K562 (cell line): ENCODE results near the gene NCOA3.

ENCODE experiments used
- BRD4 ChIP-seq: fragments of 200-600 bp; sonication (generic); IDR thresholded peaks from 2 replicates; pipeline ENCODE4 v1.6.1; 2017; ENCODE audit warnings: inconsistent platforms
- EZH2 ChIP-seq: IDR thresholded peaks from 2 replicates; pipeline ENCODE4 v1.6.1; 2012; ENCODE audit warnings: low read depth, mild to moderate bottlenecking, inconsistent platforms, low read length, borderline replicate concordance
- RFX5 ChIP-seq: IDR thresholded peaks from 2 replicates; pipeline ENCODE4 v1.6.1; 2011; ENCODE audit warnings: low read depth, mild to moderate bottlenecking, improper control_type of control experiment, low read length
- SP2 ChIP-seq: IDR thresholded peaks from 2 replicates; pipeline ENCODE4 v1.6.1; 2011; ENCODE audit warnings: mild to moderate bottlenecking, low read depth, low read length, moderate library complexity; ENCODE audit not compliant: poor library complexity, severe bottlenecking; ENCODE audit errors: extremely low read depth
- YBX1 ChIP-seq: fragments of 450-650 bp; IDR thresholded peaks from 2 replicates; pipeline ENCODE4 v1.7.1; 2016; ENCODE audit warnings: mild to moderate bottlenecking
- ZBTB1 ChIP-seq: sonication (generic); formaldehyde crosslinking; IDR thresholded peaks from 2 replicates; pipeline ENCODE4 v1.8.1; 2023; ENCODE audit warnings: missing genetic modification reagents, low read depth, mild to moderate bottlenecking, borderline replicate concordance
- TF ChIP-seq, protein P1 (sequence below): conservative IDR thresholded peaks from 2 replicates; pipeline ENCODE4 v1.6.1; 2011; ENCODE audit warnings: low read depth, mild to moderate bottlenecking, low read length; ENCODE audit not compliant: control insufficient read depth

DNA sequence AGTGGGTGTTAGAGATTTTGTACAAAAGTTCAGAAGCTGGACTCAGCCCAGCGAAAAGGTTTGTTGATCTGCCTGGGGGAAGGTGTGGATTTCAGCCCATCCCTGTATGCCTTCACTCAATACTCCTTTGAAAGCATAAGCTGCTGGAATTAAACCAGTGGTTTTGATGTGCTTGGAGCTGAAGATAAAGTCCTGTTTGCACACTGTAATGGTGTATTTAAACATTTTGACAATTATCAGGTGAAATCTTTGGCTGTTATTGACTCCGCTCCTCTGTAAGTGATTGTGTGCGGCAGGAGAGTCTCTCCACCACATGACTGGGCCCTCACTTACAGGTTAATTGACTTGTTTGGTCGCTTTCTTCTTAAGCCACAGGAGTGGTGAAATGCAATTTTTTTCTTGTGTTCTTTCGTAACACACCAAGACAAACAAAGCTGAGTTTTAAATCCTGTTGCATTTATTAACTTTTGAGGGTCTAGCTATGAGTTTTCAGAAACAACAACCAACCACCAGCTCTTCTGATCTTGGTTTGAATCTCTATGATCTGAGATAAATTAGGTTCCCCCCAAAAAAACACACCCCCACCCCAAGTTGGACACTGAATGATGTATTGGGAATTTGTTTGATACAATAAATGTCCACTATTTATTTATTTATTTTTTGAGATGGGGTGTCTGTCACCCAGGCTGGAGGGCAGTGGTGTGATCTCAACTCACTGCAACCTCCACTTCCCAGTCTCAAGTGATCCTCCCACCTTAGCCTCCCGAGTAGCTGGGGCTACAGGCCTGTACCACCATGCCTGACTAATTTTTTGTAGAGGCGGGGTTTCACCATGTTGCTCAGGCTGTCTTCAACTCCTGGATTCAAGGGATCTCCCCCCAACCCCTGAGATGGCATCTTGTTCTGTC, 46.3 kb upstream of the NCOA3 start:
- no peak for TF ChIP-seq SP2
- no peak for TF ChIP-seq BRD4
- TF ChIP-seq, protein P1, sequence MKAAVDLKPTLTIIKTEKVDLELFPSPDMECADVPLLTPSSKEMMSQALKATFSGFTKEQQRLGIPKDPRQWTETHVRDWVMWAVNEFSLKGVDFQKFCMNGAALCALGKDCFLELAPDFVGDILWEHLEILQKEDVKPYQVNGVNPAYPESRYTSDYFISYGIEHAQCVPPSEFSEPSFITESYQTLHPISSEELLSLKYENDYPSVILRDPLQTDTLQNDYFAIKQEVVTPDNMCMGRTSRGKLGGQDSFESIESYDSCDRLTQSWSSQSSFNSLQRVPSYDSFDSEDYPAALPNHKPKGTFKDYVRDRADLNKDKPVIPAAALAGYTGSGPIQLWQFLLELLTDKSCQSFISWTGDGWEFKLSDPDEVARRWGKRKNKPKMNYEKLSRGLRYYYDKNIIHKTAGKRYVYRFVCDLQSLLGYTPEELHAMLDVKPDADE = no peak
- no peak for TF ChIP-seq YBX1
- TF ChIP-seq ZBTB1 = no peak
- TF ChIP-seq RFX5 = no peak
- no peak for TF ChIP-seq EZH2
